SK-N-SH treated with all-trans-retinoic acid at 6 μM for 48 hours (cell line): ENCODE measurements around the gene PRKACB.

Experiments used
- GLIS3 ChIP-seq: fragments of 250-450 bp; sonication (Bioruptor Pico); IDR thresholded peaks from 2 replicates; pipeline ENCODE4 v1.5.0; 2020; ENCODE audit warnings: mild to moderate bottlenecking, moderate library complexity
- OSR1 ChIP-seq: fragments of 250-450 bp; sonication (Bioruptor Pico); IDR thresholded peaks from 2 replicates; pipeline ENCODE4 v1.8.0; 2022; ENCODE audit warnings: moderate library complexity, mild to moderate bottlenecking, inconsistent platforms
- RARB ChIP-seq: fragments of 250-450 bp; sonication (Bioruptor Pico); IDR thresholded peaks from 2 replicates; pipeline ENCODE4 v1.8.0; 2021; ENCODE audit warnings: mild to moderate bottlenecking, moderate library complexity
- TCF4 ChIP-seq: fragments of 250-450 bp; sonication (Bioruptor Pico); IDR thresholded peaks from 2 replicates; pipeline ENCODE4 v1.8.0; 2021; ENCODE audit warnings: mild to moderate bottlenecking, moderate library complexity, borderline replicate concordance
- ZFP3 ChIP-seq: fragments of 250-450 bp; sonication (Bioruptor Pico); IDR thresholded peaks from 2 replicates; pipeline ENCODE4 v1.5.0; 2020; ENCODE audit warnings: mild to moderate bottlenecking, moderate library complexity
- ZFP30 ChIP-seq: fragments of 450-650 bp; formaldehyde crosslinking; IDR thresholded peaks from 2 replicates; pipeline ENCODE4 v1.5.0; 2022; ENCODE audit warnings: mild to moderate bottlenecking, moderate library complexity

DNA sequence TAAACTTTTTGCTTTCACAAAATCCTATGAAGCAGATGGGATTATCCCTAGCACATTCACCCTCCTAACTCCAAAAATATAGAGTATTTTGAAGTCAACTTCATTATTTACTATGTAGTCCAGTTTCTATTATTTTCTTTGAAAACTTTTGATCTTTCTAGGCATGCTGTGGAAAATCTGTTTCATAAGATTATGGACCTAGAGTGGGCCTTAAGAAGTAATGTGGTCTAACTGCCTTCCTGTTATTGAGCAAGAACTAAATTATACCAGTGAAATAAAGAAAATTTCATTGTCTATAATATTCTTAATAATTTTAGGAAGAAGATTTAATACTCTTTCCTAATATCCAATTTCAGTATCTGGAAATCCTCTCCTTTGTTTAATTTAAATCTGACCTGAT, 58.1 kb downstream of the PRKACB start:
- TF ChIP-seq OSR1 (CRISPR knock-in tag) (no peak), GLIS3 (CRISPR knock-in tag) (no peak), ZFP3 (CRISPR knock-in tag) (no peak), ZFP30 (CRISPR knock-in tag) (no peak), TCF4 (CRISPR knock-in tag) (no peak), RARB (CRISPR knock-in tag) (no peak)
